ENCODE results near the gene RACGAP1. TPM values are rescaled to one million over a fixed set of nuclear protein-coding genes. Genes with fewer than 3 reads are reported as not detected.

RACGAP1 gene
- total and polyA plus RNA-seq, 2 donors (not counting 1 experiment from before 2014, with no cell fraction given) = 4.1 to 14.2 TPM

DNA sequence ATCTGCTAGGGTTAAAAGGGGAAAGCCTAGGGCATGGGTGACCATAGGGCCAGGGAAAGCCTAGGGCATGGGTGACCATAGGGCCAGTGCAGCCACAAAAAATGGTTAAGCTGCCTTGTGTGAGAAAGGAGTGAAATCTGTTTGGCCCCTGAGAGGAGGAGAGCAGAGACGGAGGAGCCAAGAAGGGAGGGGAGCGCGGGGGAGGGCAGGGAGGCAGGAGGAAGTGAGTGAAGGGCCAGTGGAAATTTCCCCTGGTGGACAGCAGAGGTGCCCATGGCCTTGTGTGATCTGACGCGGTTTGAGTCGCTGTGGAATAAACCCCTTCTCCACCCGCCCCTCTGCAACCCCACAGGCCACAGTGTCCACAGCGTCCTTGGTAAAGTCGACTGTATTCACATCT lies 53.2 kb downstream of the RACGAP1 start:
- Histone ChIP-seq H3K36me3 (replicated peaks in 1 of 2; ENCODE audit: control extremely low read depth in 1 of 2, control insufficient read depth in 1 of 2, extremely low read depth in 1 of 2, insufficient read depth in 2 of 2, low read length in 1 of 2) (no peaks in the 10 kb centered on the region), H3K4me1 (ENCODE audit: control insufficient read depth in 2 of 2, insufficient read depth in 2 of 2, low read length in 2 of 2) (peaks cover 9% of the 10 kb centered on the region in 2 donors), H3K4me2 (replicated peaks; ENCODE audit: low read depth, low read length, poor library complexity, severe bottlenecking) (no peak overlapping the region), H3K79me2 (ENCODE audit: control insufficient read depth, insufficient read depth, low read length) (no peaks in the 10 kb centered on the region), H3K27me3 (replicated peaks in 1 of 4; ENCODE audit: control extremely low read depth in 1 of 4, control insufficient read depth in 3 of 4, insufficient read depth in 4 of 4, low read length in 3 of 4) (peaks cover 0 to 33% (median 10%) of the 10 kb centered on the region in 4 experiments), H3K9ac (ENCODE audit: low read length) (no peak overlapping the region), H2AFZ (ENCODE audit: insufficient read depth, low read depth, low read length, poor library complexity, severe bottlenecking) (no peak overlapping the region), H3K27ac (ENCODE audit: low read length in 2 of 2) (no peak overlapping the region), H4K20me1 (ENCODE audit: control insufficient read depth, insufficient read depth, low read length, poor library complexity, severe bottlenecking) (no peaks in the 10 kb centered on the region), H3K4me3 (ENCODE audit: control extremely low read depth in 1 of 5, extremely low read depth in 1 of 5, insufficient read depth in 1 of 5, low read depth in 2 of 5, low read length in 4 of 5) (no peak overlapping the region), H3K9me3 (ENCODE audit: control extremely low read depth in 1 of 3, control insufficient read depth in 2 of 3, insufficient read depth in 1 of 3, low read length in 2 of 3) (no peaks in the 10 kb centered on the region)
- TF ChIP-seq, protein P1, sequence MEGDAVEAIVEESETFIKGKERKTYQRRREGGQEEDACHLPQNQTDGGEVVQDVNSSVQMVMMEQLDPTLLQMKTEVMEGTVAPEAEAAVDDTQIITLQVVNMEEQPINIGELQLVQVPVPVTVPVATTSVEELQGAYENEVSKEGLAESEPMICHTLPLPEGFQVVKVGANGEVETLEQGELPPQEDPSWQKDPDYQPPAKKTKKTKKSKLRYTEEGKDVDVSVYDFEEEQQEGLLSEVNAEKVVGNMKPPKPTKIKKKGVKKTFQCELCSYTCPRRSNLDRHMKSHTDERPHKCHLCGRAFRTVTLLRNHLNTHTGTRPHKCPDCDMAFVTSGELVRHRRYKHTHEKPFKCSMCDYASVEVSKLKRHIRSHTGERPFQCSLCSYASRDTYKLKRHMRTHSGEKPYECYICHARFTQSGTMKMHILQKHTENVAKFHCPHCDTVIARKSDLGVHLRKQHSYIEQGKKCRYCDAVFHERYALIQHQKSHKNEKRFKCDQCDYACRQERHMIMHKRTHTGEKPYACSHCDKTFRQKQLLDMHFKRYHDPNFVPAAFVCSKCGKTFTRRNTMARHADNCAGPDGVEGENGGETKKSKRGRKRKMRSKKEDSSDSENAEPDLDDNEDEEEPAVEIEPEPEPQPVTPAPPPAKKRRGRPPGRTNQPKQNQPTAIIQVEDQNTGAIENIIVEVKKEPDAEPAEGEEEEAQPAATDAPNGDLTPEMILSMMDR (IDR thresholded peaks at IDR 0.05) = no peak
- no peak for TF ChIP-seq EZH2 (IDR thresholded peaks at IDR 0.05; ENCODE audit: borderline replicate concordance, insufficient read depth, low read depth, low read length, poor library complexity, severe bottlenecking)
- Mint-ChIP-seq H3K4me3 (no peak overlapping the region), H3K9me3 (ENCODE audit: insufficient read depth) (no peaks in the 10 kb centered on the region), H3K27me3 (peaks cover 7% of the 10 kb centered on the region), H3K4me1 (peaks cover 2% of the 10 kb centered on the region), H3K27ac (no peak overlapping the region)
- ATAC-seq (ENCODE audit: low read depth) = no peak
- intact Hi-C loops (cut with micrococcal nuclease) = no loop called here
- no peak for DNase-seq
- 80% methylated on average over 1 of the region's 9 CpGs for WGBS (ENCODE audit: insufficient coverage)
- ChIA-PET CTCF (interaction anchor here (1.2 to 1.3 kb wide), 2 partner anchors 13 to 203 kb away, joined by 3 read pairs; no protein-coding TSS in a partner anchor), POLR2A (no interaction called here)

GRCh38 chr12:49971141-49971540 lies 54.2 kb downstream of the RACGAP1 start:
- no peak overlapping the region for H3K4me3 ChIP-seq (ENCODE audit: control extremely low read depth in 1 of 5, extremely low read depth in 1 of 5, insufficient read depth in 1 of 5, low read depth in 2 of 5, low read length in 4 of 5)
- no peaks in the 10 kb centered on the region for H3K9me3 ChIP-seq (ENCODE audit: control extremely low read depth in 1 of 3, control insufficient read depth in 2 of 3, insufficient read depth in 1 of 3, low read length in 2 of 3)
- no peak overlapping the region for H2AFZ ChIP-seq (ENCODE audit: insufficient read depth, low read depth, low read length, poor library complexity, severe bottlenecking)
- DNase-seq (no peak), ATAC-seq (ENCODE audit: low read depth) (no peak)
- Mint-ChIP-seq H3K27me3 (peaks cover 15% of the 10 kb centered on the region), H3K9me3 (ENCODE audit: insufficient read depth) (no peaks in the 10 kb centered on the region), H3K4me3 (no peak overlapping the region), H3K4me1 (peaks cover 7% of the 10 kb centered on the region), H3K27ac (no peak overlapping the region)
- POLR2A ChIA-PET = no interaction called here
- H3K9ac ChIP-seq (ENCODE audit: low read length) = no peak overlapping the region
- H4K20me1 ChIP-seq (ENCODE audit: control insufficient read depth, insufficient read depth, low read length, poor library complexity, severe bottlenecking) = no peaks in the 10 kb centered on the region
- intact Hi-C loops (cut with micrococcal nuclease) = no loop called here
- CTCF ChIA-PET = interaction anchor here (6.5 kb wide), 1 partner anchor 84 kb away, joined by 90 read pairs; no protein-coding TSS in a partner anchor
- H3K4me1 ChIP-seq (ENCODE audit: control insufficient read depth in 2 of 2, insufficient read depth in 2 of 2, low read length in 2 of 2) = peaks cover 11% of the 10 kb centered on the region in 2 donors
- no peaks in the 10 kb centered on the region for H3K79me2 ChIP-seq (ENCODE audit: control insufficient read depth, insufficient read depth, low read length)
- no peak overlapping the region for H3K27ac ChIP-seq (ENCODE audit: low read length in 2 of 2)
- H3K36me3 ChIP-seq (replicated peaks in 1 of 2; ENCODE audit: control extremely low read depth in 1 of 2, control insufficient read depth in 1 of 2, extremely low read depth in 1 of 2, insufficient read depth in 2 of 2, low read length in 1 of 2) = no peaks in the 10 kb centered on the region
- TF ChIP-seq, protein P1 (IDR thresholded peaks at IDR 0.05) = no peak
- TF ChIP-seq EZH2 (IDR thresholded peaks at IDR 0.05; ENCODE audit: borderline replicate concordance, insufficient read depth, low read depth, low read length, poor library complexity, severe bottlenecking) = no peak
- no peak overlapping the region for H3K4me2 ChIP-seq (replicated peaks; ENCODE audit: low read depth, low read length, poor library complexity, severe bottlenecking)
- peaks cover 0 to 43% (median 13%) of the 10 kb centered on the region in 4 experiments for H3K27me3 ChIP-seq (replicated peaks in 1 of 4; ENCODE audit: control extremely low read depth in 1 of 4, control insufficient read depth in 3 of 4, insufficient read depth in 4 of 4, low read length in 3 of 4)
- WGBS (ENCODE audit: insufficient coverage) = 97% methylated on average over 3 of the region's 6 CpGs

Data from B cell (primary cell).